Caki2 (cell line): ENCODE results near the gene CYP46A1. TPM values are rescaled to one million over a fixed set of nuclear protein-coding genes. Genes with fewer than 3 reads are reported as not detected.
"Not testable (repeated sequence)": the region's sequence is repeated elsewhere in the genome, so short reads cannot be mapped to it uniquely, and the experiment has no call there.

ENCODE experiments used
- DNase-seq: peaks from one replicate; pipeline ENCODE4 v3.0.0-alpha.2; 2015; ENCODE audit warnings: low read depth
- in situ Hi-C: cut with HindIII; loops from 2 replicates; pipeline ENCODE4 v1.10.0; 2016; ENCODE audit warnings: low sequenced_read_pairs, low pct_unique_long_range_greater_than_20kb, mixed read lengths
- total RNA-seq: library from RNA; depleted of rRNA; stranded (reverse); fragments of >200 nt; shearing (Covaris generic); gene quantifications from 2 replicates; pipeline ENCODE4 v1.2.3, GENCODE V29; 2014; ENCODE audit warnings: low replicate concordance

CYP46A1 gene
- total RNA-seq, 1 experiment from 2014 or later: not detected

DNA sequence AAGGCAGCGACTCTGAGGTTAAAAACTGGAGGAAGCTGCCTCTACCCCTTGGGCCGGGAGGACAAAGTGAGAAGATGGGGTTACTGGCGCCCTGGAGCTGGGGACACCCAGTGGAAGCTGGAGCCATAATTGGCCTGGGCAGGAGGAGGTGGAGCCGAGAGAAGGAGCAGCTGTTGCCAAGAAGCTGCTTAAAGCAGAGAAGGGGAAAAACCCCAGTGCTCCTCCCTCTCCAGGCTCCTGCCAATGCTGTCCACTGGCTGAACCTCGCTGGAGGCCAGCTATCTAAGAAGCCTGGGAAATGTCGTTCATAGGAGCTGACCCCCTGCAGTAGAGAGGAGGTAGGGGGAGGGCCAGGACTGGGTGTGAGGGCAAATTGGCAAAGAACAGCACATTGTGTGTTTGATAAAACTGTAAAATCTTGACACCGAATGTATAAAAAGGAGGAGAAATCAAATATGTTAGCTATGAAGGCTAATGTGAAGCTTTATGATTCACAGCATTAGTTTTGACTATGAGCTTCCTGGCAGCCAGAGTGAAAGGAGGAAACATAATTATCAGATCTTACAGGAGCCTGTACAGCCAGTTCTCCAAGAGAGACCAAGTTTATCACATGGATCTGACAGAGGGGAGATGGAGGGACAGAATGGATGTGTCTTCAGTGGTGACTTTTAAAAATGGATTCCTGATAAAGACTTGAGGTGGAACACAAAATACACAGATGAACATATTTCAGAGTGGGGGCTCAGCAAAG is 29.7 kb upstream of the CYP46A1 start:
- in situ Hi-C loops: no loop called here
- DNase-seq: peak; percentile 54

DNA sequence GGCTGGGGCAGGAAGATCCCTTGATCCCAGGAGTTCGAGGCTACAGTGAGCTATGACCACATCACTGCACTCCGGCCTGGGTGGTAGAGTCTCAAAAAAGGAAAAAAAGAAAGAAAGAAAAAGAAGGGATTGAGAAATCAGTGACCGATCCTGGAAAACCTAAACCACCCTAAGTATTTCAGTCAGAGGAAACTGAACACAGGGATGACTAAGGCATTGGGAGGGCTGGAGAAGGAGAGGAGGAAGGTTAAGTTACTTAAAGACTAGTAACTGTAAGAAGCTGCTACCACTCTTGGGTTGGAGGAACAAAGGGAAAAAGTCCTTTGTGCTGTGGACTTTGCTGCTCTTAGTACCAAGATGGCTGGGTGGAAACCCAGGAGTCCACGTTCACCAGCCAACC is 28.6 kb upstream of the CYP46A1 start:
- DNase-seq: no peak
- in situ Hi-C loops: no loop called here

DNA sequence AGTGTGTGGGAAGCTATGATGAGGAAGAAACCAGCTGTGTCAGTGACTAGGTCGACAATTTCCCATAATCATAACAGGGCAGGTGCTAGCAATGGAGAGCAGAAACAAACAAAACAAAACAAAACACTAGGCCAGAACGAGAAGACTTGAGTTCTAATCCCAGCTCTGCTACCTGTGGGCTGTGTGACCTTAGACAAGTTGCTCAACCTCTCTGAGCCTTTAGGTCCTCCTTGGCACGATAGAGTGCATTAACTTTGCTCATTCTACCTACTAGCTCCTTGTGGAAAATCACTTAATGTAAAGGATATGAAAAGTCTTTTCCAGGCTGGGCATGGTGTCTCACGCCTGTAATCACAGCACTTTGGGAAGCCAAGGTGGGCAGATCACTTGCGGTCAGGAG is 27.9 kb upstream of the CYP46A1 start:
- DNase-seq: no peak
- in situ Hi-C loops: no loop called here

DNA sequence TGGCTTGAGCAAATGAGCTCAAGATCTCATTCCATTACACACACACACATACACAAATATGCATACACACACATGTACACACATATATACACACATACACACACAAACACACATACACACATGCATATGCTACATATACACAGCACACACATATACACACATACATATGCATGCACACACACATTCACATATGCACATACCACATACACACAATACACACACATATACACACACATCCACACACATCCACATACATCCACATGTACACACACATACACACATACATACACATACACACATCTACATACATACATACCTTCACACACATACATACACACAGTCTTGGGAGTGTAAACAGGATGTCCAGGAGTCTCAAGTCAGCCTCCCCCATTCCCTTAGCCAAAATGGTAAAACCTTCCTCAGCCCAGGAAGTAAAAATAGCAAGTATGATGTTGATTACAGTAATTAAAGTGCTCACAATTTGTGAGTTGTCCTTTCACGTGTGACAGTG is 26.4 kb upstream of the CYP46A1 start:
- in situ Hi-C loops: no loop called here
- no peak for DNase-seq

DNA sequence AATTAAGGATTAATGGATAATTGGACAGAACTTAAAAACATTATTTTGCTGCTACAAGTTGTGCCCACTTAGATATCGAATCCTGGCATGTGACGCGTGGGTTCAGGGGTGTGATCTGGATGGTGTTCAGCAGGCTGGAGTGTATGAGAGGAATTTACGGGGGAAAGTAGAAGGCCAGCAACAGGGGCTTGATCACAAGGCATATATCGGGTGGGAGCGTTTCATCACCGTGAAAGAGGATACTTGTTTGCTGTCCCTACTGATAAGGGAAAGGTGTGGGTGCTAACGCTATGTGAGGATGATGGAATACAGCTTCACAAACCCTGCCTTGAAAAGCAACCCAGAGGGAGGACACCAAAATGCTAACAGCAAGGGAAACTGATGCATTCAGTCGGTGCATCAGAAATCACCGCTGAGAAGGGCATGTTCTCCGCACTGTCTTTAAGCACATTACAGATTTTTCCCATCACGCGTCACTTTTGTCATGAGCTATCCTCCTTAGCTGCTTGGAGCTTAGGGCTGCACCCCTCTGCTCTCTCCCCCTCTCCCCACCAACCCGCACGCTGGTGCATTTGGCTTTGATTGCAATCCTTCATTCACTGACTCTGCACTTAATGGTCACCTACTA is 25.8 kb upstream of the CYP46A1 start:
- no peak for DNase-seq
- in situ Hi-C loops: no loop called here

DNA sequence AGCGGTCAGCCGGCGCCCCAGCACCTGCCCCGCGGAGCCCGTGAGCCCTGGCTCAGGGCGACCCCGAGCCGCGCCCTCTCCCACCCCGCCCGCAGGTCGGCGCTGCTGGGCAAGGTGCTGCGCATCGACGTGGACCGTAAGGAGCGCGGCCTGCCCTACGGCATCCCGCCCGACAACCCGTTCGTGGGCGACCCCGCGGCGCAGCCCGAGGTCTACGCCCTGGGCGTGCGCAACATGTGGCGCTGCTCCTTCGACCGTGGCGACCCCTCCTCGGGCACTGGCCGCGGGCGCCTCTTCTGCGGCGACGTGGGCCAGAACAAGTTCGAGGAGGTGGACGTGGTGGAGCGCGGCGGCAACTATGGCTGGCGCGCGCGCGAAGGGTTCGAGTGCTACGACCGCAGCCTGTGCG is 24.8 kb upstream of the CYP46A1 start:
- in situ Hi-C loops: no loop called here
- DNase-seq: no peak

DNA sequence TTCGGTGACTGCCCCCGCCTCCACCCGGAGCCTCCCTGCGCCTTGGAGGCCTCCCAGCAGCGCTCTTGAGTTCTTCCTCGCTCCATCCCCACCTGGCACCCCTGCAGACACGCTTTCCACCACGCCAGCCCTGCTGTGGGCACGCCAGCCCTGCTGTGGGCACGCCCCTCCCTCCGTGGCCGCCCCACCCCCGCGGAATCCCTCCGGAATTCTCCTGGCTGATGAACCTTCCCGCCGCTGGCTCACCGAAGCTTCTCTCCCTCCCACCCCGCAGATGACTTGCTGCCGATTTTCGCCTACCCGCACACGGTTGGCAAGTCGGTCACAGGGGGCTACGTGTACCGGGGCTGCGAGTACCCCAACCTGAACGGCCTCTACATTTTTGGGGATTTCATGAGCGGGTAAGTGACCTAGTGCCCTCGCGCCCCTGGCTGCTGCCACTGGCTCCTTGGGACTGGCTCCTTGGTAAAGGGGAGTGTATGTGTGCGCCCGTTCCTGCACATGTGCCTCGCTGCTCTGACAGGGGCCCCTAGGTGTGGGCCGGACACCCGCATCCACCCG is 24.0 kb upstream of the CYP46A1 start:
- in situ Hi-C loops: no loop called here
- no peak for DNase-seq

DNA sequence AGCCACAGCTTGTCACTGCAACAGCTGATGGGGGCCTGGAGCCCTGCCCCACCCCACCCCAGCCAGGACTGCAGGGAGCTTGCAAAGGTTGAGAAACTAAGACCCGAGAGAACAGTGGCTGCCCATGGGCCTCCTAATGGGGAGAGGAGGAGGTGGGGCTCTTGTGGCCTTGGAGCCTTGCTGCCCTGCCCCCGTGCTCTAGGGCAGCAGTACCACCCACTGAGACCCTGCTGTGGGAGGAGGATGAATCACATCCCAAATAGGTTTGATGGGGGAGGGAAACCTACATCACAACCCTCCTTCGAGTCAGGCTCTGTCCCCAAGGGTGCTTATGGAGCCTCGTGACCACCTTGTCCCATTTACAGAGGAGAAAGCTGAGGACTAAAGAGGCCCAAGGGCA is 23.3 kb upstream of the CYP46A1 start:
- no peak for DNase-seq

DNA sequence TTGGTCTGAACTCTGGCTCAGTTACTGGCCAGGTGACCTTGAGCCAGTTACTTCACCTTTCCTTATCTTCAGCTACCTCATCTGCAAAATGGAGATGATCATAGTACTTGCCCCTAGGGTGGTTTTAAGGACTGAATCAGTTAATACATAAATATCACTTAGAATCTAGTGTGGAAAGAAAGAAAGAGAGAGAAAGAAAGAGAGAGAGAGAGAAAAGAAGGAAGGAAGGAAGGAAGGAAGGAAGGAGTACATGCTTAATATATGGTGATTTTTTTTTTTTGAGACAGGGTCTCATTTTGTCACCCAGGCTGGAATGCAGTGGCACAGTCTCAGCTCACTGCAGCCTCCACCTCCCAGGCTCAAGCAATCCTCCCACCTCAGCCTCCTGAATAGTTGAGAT is 22.9 kb upstream of the CYP46A1 start:
- DNase-seq, in situ Hi-C loops: not testable (repeated sequence)

More for the DNA sequence above, 23.3 kb upstream of the CYP46A1 start:
- in situ Hi-C loops: no loop called here

DNA sequence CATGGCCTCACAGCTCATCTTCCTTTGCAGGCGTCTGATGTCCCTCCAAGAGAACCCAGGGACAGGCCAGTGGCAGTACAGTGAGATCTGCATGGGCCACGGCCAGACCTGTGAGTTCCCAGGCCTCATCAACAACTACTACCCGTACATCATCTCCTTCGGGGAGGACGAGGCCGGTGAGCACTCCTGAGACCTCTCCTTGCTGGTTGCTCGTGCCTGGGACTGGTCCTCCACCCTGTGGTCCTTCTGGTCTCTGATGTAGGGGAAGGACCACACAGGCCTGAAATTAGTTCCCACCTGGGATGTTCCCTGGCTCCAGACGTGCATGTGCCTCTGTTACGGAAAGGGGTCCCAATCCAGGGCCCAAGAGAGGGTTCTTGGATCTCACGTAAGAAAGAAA is 21.3 kb upstream of the CYP46A1 start:
- no peak for DNase-seq
- in situ Hi-C loops: no loop called here

DNA sequence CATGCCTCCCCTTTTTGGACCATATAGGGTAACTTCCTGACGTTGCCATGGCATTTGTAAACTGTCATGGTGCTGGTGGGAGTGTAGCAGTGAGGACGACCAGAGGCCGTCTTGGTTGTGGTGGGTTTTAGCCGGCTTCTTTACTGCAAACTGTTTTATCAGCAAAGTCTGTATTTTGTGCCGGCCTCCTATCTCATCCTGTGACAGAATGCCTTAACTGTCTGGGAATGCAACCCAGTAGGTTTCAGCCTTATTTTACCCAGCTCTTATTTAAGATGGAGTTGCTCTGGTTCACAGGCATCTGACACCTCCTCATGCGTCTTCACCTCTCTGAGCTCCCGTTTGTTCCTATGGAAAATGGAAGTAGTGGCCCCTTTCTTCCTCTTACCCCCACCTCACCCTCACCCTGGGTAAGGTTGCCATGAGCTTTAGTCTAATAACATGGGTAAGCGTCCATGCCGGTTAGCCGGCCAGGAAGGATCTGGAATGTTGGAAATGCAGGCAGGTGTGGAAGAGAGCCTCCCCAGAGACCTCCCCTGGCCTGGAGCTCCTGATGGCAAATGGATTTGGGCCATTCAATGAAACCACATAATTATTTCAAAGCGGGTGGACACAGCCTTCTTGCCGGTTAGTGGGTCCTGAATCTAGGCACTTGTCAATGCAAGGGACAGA is 20.6 kb upstream of the CYP46A1 start:
- in situ Hi-C loops: no loop called here
- no peak for DNase-seq

DNA sequence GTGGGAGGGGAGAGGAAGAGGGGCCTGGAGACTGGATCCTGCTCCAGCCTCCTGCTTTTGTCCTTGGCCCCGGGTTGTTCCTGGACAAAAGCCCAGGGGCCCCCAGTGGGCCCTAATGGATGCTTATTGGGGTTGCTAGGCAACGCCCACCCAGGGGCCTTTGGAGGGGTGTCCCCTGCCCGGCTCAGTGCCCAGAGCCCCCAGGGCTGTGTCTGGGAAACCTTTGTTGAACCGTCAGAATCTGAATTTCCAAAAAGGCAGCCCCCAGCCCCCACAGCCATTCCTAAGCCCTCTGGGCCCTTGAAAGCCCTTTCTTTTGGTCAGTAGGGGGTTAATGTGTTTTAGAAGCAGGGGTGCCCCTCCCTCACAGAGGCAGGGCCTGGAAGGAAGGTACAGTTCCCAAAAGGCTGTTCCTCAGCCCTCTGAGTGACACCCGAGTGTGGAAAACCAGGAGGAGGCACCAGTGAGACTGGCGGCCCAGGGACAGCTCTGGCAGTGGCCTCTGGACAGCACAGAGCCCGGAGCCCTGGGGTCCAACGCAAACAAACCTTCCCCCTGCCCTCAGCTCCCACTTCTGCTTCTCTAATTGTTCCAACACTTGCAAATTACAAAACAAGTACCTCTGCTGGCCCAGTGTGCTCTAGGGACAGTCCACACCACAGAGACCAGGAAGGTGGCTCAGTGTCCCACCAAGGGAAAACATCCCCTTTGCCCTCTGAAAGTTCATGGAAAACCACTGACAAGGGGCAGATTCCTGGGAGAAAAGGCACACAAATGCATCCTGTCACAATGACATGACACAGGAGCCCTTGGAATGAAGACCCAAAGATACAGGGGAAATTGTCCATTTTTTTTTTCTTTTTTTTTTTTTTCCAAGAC is 19.8 kb upstream of the CYP46A1 start:
- no peak for DNase-seq
- in situ Hi-C loops: no loop called here

DNA sequence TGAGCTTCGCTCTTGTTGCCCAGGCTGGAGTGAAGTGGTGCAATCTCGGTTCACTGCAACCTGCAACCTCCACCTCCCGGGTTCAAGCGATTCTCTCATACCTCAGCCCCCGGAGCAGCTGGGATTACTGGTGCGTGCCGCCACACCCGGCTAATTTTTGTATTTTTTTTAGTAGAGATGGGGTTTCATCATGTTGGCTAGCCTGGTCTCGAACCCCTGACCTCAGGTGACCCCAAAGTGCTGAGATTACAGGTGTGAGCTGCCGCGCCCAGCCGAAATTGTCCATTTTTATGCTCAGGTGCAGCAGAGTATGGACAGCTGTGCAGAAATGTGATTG is 19.2 kb upstream of the CYP46A1 start:
- in situ Hi-C loops: no loop called here
- no peak for DNase-seq

DNA sequence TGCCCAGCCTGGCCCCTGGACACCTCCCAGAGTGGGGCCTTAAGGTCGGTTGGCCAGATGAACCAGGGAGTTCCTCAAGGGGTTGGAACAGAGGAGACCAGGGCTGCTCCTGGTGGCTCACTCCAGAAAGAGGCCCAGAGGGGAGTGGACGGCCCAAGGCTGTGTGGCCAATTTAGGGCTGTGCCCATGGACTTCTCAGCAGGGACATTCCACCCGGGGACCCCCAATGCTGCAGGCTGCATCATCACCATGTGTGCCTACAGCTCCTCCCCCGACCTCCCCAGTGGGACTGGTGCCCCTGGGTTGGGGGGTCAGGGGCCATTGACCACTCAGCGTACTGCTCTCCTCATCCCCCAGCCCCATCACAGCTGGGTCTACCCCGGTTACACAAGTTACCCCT is 17.6 kb upstream of the CYP46A1 start:
- DNase-seq: no peak
- in situ Hi-C loops: no loop called here

DNA sequence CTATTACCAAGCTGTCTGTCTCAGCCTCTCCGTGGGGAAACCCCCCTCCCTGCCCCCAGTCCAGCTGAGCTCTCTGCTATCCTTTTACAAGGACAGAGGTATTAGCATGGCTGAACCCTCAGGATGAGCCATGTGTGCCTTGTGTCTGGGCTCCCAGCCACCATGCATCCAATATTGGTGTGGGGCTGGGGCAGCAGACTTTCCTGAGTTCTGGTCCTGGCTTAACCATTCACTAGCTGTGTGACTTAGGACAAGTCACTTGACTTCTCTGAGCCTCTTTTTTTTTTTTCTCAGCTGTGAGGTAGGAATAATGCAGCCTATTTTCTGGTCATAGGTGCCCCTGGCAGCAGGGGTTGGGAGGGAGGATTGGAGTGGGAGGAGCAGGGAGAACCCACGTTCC is 17.1 kb upstream of the CYP46A1 start:
- DNase-seq: no peak
- in situ Hi-C loops: no loop called here

DNA sequence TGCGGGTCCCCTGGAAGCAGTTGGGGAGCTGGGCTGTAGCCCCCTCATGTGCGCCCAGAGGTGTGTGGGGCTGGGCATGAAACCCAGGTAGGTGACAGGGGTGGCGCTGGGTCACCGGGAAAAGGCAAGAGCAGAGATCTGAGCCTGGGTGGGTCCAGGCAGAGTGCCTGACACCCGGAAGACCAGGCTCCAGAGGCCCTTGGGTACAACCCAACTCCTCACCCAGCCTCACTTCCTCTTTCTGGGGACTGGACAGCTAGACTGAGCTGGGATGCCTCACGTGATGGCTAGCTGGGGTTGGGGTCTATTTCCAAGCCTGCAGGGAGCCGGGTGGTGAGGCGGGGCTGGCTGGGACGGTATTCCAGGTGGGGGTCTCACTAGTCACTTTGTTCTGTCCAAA is 16.3 kb upstream of the CYP46A1 start:
- in situ Hi-C loops: no loop called here

DNA sequence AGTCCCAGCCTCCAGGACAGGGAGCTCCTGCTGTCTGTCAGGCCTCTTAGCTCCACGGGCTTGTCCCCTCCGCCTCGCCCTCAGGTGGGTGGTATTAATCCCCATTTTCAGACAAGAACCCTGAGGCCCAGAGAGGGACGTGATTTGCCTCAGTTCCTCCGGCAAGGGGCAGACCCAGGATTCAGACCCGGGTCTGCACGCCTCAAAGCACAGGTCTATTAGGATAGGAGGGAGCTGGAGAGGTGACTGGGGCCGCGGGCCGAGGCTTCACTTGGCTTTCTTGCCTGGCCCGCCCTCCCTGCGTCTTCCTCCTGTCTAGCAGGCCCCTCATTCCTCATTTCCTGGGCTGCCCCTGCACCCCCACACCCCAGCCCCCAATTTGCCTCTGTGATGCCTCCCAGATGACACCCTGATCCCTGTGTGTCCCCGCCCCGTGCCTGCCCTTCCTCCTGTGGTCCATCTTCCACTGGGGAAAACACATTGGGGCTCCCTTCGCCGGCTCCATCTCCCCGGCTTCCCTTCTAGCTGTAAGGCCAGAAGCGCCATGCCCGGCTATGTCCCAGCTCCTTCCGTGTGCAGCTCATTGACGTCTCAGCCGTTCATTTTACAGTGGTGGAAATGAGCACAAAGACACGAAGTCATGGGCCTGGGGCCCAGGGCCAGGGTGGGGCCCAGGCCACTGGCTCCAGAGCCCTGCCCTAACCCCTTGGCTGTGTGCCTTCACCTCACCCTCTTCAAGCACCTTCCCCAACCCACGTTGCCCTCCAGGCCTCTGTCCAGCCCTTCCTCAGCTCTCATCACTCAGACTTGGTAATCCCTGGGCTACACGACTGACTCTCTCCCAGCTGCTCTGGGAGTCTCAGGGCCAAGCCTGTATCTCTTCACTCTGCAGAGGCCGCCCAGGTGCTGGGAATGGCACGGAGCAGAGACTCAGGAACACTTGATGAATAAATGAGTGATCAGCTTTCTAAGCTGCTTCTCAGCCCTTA is 15.5 kb upstream of the CYP46A1 start:
- DNase-seq: no peak
- in situ Hi-C loops: no loop called here

More for the DNA sequence above, 16.3 kb upstream of the CYP46A1 start:
- no peak for DNase-seq
